Right cardiac atrium (tissue), 5 donors: ENCODE results near the gene SYNJ2. TPM values are rescaled to one million over a fixed set of nuclear protein-coding genes. Genes with fewer than 3 reads are reported as not detected.

ENCODE experiments used
- ATAC-seq, 2 donors: fragments of 200-7000 bp; cut with Tn5 transposase; one replicate each; pipeline versions ENCODE4 v1.8.0 to v1.9.1; 2020; ENCODE audit warnings: moderate library complexity in 2 of 2, mild to moderate bottlenecking in 1 of 2
- DNase-seq, 3 donors: peaks; one replicate each; pipeline ENCODE4 v3.0.0-alpha.2; 2020
- H3K27ac ChIP-seq: one replicate; pipeline ENCODE4 v1.5.1; 2013; ENCODE audit warnings: mild to moderate bottlenecking, low read length, control low read depth, moderate library complexity
- H3K27me3 ChIP-seq: one replicate; pipeline ENCODE4 v1.6.1; 2013; ENCODE audit not compliant: control insufficient read depth, insufficient read depth
- H3K4me1 ChIP-seq: one replicate; pipeline ENCODE4 v1.6.1; 2013; ENCODE audit warnings: low read length; ENCODE audit not compliant: control insufficient read depth, insufficient read depth
- H3K4me3 ChIP-seq: one replicate; pipeline ENCODE4 v1.5.1; 2013; ENCODE audit warnings: low read length, control low read depth
- H3K9me3 ChIP-seq: one replicate; pipeline ENCODE4 v1.6.1; 2013; ENCODE audit warnings: low read length; ENCODE audit not compliant: control insufficient read depth
- WGBS: extraction: QIAGEN DNeasy Blood & Tissue Kit; methylation state at CpG from one replicate; pipeline ENCODE4 v1.1.7; 2013; 5-methylcytosine and 5-hydroxymethylcytosine counted together
- intact Hi-C, 4 donors: fragments of 100-400 bp; cut with DNase I; formaldehyde crosslinking; loops; one replicate each; pipeline versions ENCODE4 v1.11.0 to v1.14.0; 2022 to 2023
- polyA plus RNA-seq: library from polyadenylated mRNA; stranded (reverse); fragments of 200-250 nt; gene quantifications from one replicate; pipeline ENCODE4 v1.2.3, GENCODE V29; 2013
- total RNA-seq, 4 donors: library from RNA; stranded (reverse); fragmentation: NEBNext Ultra II Directional; extraction: Animal tissue kit (Norgen Biotek cat#: 25700); gene quantifications; one replicate each; pipeline ENCODE4 v1.2.1, GENCODE V29; 2021
- donor health status: healthy with polysubstance abuse.
- donor health status: DM: no; HTN: yes; CAD: no.
- donor health status: DM: no; HTN: no; CAD: no.
- donor health status: DM: no; HTN: yes; CAD: no; lungs with severe emphysema.
- donor health status: DM: yes; HTN: yes; CAD: no.

The SYNJ2 gene
- total and polyA plus RNA-seq, 5 donors = 9.5 to 26.3 (median 19.6) TPM

GRCh38 chr6:158077676-158078075, 96.0 kb downstream of the SYNJ2 start:
- intact Hi-C loops = no loop called here
- no peak for ATAC-seq
- H3K27me3 ChIP-seq = no peaks in the 10 kb centered on the region
- no peaks in the 10 kb centered on the region for H3K4me1 ChIP-seq
- no peaks in the 10 kb centered on the region for H3K9me3 ChIP-seq
- WGBS = 93% methylated on average over 10 of the region's 10 CpGs
- DNase-seq = no peak
- H3K4me3 ChIP-seq = no peak overlapping the region
- H3K27ac ChIP-seq = no peak overlapping the region

GRCh38 chr6:158078320-158078719, 96.7 kb downstream of the SYNJ2 start:
- Histone ChIP-seq H3K27ac (no peak overlapping the region), H3K9me3 (no peaks in the 10 kb centered on the region), H3K4me3 (no peak overlapping the region), H3K4me1 (no peaks in the 10 kb centered on the region), H3K27me3 (no peaks in the 10 kb centered on the region)
- DNase-seq (no peak), ATAC-seq (no peak)
- 88% methylated on average over 7 of the region's 7 CpGs for WGBS
- intact Hi-C loops = no loop called here

GRCh38 chr6:158080849-158081656, 99.4 kb downstream of the SYNJ2 start:
- Histone ChIP-seq H3K27me3 (no peaks in the 10 kb centered on the region), H3K4me3 (no peak overlapping the region), H3K9me3 (no peaks in the 10 kb centered on the region), H3K4me1 (no peaks in the 10 kb centered on the region), H3K27ac (no peak overlapping the region)
- no peak for ATAC-seq
- DNase-seq = no peak
- intact Hi-C loops = no loop called here
- 85% methylated on average over 18 of the region's 18 CpGs for WGBS

- no peak overlapping the region for H3K4me3 ChIP-seq
- no peaks in the 10 kb centered on the region for H3K9me3 ChIP-seq
- H3K4me1 ChIP-seq = no peaks in the 10 kb centered on the region
- H3K27me3 ChIP-seq = no peaks in the 10 kb centered on the region
- DNase-seq (no peak), ATAC-seq (no peak)
- H3K27ac ChIP-seq = no peak overlapping the region
- intact Hi-C loops = no loop called here
- WGBS = 88% methylated on average over 6 of the region's 6 CpGs
Observed at GRCh38 chr6:158081657-158081935, 99.9 kb downstream of the SYNJ2 start.

- no peak for ATAC-seq
- Histone ChIP-seq H3K4me3 (no peak overlapping the region), H3K27me3 (no peaks in the 10 kb centered on the region), H3K9me3 (no peaks in the 10 kb centered on the region), H3K27ac (no peak overlapping the region), H3K4me1 (no peaks in the 10 kb centered on the region)
- intact Hi-C loops = no loop called here
- DNase-seq = no peak
- WGBS = 88% methylated on average over 23 of the region's 23 CpGs
Observed at GRCh38 chr6:158083455-158084325, 102.0 kb downstream of the SYNJ2 start.

GRCh38 chr6:158085261-158086053, 103.8 kb downstream of the SYNJ2 start:
- no peak for DNase-seq
- ATAC-seq = no peak
- intact Hi-C loops = no loop called here
- Histone ChIP-seq H3K27ac (no peak overlapping the region), H3K9me3 (no peaks in the 10 kb centered on the region), H3K4me3 (no peak overlapping the region), H3K27me3 (no peaks in the 10 kb centered on the region), H3K4me1 (no peaks in the 10 kb centered on the region)
- 91% methylated on average over 21 of the region's 21 CpGs for WGBS

GRCh38 chr6:158086054-158086503, 104.4 kb downstream of the SYNJ2 start:
- DNase-seq (no peak), ATAC-seq (peak in 1 of 2 donors; percentile 4)
- intact Hi-C loops = no loop called here
- no peak overlapping the region for H3K27ac ChIP-seq
- 86% methylated on average over 2 of the region's 2 CpGs for WGBS
- no peak overlapping the region for H3K4me3 ChIP-seq
- no peaks in the 10 kb centered on the region for H3K4me1 ChIP-seq
- no peaks in the 10 kb centered on the region for H3K9me3 ChIP-seq
- H3K27me3 ChIP-seq = no peaks in the 10 kb centered on the region

- H3K27ac ChIP-seq = no peak overlapping the region
- WGBS = 63% methylated on average over 32 of the region's 32 CpGs
- DNase-seq = peak; percentile 65 to 84 (median 78)
Observed at GRCh38 chr6:158086504-158087223, 105.0 kb downstream of the SYNJ2 start.

GRCh38 chr6:158087224-158087867, 105.7 kb downstream of the SYNJ2 start:
- H3K4me3 ChIP-seq = no peak overlapping the region
- no peaks in the 10 kb centered on the region for H3K9me3 ChIP-seq
- ATAC-seq = peak in 1 of 2 donors; percentile 12

More at GRCh38 chr6:158086504-158087223, 105.0 kb downstream of the SYNJ2 start:
- intact Hi-C loops = no loop called here
- no peaks in the 10 kb centered on the region for H3K4me1 ChIP-seq
- H3K27me3 ChIP-seq = no peaks in the 10 kb centered on the region
- H3K9me3 ChIP-seq = no peaks in the 10 kb centered on the region
- peak; percentile 40 to 66 for ATAC-seq
- H3K4me3 ChIP-seq = no peak overlapping the region

GRCh38 chr6:158092806-158093205, 111.1 kb downstream of the SYNJ2 start:
- ATAC-seq (no peak), DNase-seq (no peak)
- Histone ChIP-seq H3K27me3 (no peaks in the 10 kb centered on the region), H3K4me3 (no peak overlapping the region), H3K9me3 (no peaks in the 10 kb centered on the region), H3K4me1 (no peaks in the 10 kb centered on the region), H3K27ac (no peak overlapping the region)
- intact Hi-C loops = no loop called here
- WGBS = 95% methylated on average over 9 of the region's 9 CpGs

More at GRCh38 chr6:158087224-158087867, 105.7 kb downstream of the SYNJ2 start:
- H3K27ac ChIP-seq = peak overlapping the region; percentile 5
- H3K27me3 ChIP-seq = no peaks in the 10 kb centered on the region
- no peaks in the 10 kb centered on the region for H3K4me1 ChIP-seq
- no peak for DNase-seq
- WGBS = 81% methylated on average over 14 of the region's 14 CpGs
- intact Hi-C loops = no loop called here
